Neural cell (in vitro differentiated cells): ENCODE measurements around the gene ST8SIA6. TPM values are rescaled to one million over a fixed set of nuclear protein-coding genes. Genes with fewer than 3 reads are reported as not detected.

Source experiments
- H2AFZ ChIP-seq: fragments of 200-600, 300-800 bp; sonication (generic), shearing (Covaris generic); 2 replicates; pipeline ENCODE4 v1.6.0; 2014; ENCODE audit warnings: low read depth, mild to moderate bottlenecking, antibody characterized with exemption, low read length, moderate library complexity
- H3F3A ChIP-seq: fragments of 200-600 bp; shearing (Covaris generic); 2 replicates; pipeline ENCODE4 v1.6.1; 2016; ENCODE audit warnings: mild to moderate bottlenecking, moderate library complexity, mixed read lengths, antibody characterized with exemption, low read length; ENCODE audit not compliant: insufficient read depth, poor library complexity, severe bottlenecking
- H3K27ac ChIP-seq: fragments of 200-600, 300-800 bp; sonication (generic), shearing (Covaris generic); 2 replicates; pipeline ENCODE4 v1.5.1; 2014; ENCODE audit warnings: mild to moderate bottlenecking, low read length, moderate library complexity
- H3K27me3 ChIP-seq: fragments of 300-800, 200-600 bp; sonication (generic), shearing (Covaris generic); 2 replicates; pipeline ENCODE4 v1.6.0; 2014; ENCODE audit warnings: mild to moderate bottlenecking, low read depth, low read length, moderate library complexity; ENCODE audit not compliant: insufficient read depth
- H3K36me3 ChIP-seq: fragments of 300-800, 200-600 bp; sonication (generic), shearing (Covaris generic); 2 replicates; pipeline ENCODE4 v1.5.1; 2014; ENCODE audit warnings: mild to moderate bottlenecking, antibody characterized with exemption, low read length, moderate library complexity; ENCODE audit not compliant: insufficient read depth
- H3K4me2 ChIP-seq: fragments of 300-800, 200-600 bp; sonication (generic), shearing (Covaris generic); 2 replicates; pipeline ENCODE4 v1.6.0; 2014; ENCODE audit warnings: mild to moderate bottlenecking, low read length
- H3K4me3 ChIP-seq: fragments of 300-800, 200-600 bp; sonication (generic), shearing (Covaris generic); 2 replicates; pipeline ENCODE4 v1.5.1; 2014; ENCODE audit warnings: mild to moderate bottlenecking, low read length, moderate library complexity
- H3K79me2 ChIP-seq: fragments of 200-600 bp; shearing (Covaris generic); replicated peaks from 2 replicates; pipeline ENCODE4 v1.6.0; 2014; ENCODE audit warnings: mild to moderate bottlenecking, low read length, moderate library complexity; ENCODE audit not compliant: insufficient read depth
- H3K9ac ChIP-seq: fragments of 300-800, 200-600 bp; sonication (generic), shearing (Covaris generic); 2 replicates; pipeline ENCODE4 v1.6.1; 2016; ENCODE audit warnings: mild to moderate bottlenecking, low read length, mixed read lengths
- H3K9me2 ChIP-seq: fragments of 200-600 bp; shearing (Covaris generic); 2 replicates; pipeline ENCODE4 v1.6.1; 2016; ENCODE audit warnings: mild to moderate bottlenecking, low read length, mixed read lengths; ENCODE audit not compliant: insufficient read depth
- H3K9me3 ChIP-seq: fragments of 200-600, 300-800 bp; sonication (generic), shearing (Covaris generic); 2 replicates; pipeline ENCODE4 v1.6.1; 2016; ENCODE audit warnings: mild to moderate bottlenecking, mixed run types, low read length, moderate library complexity, mixed read lengths
- H4K20me1 ChIP-seq: fragments of 200-600 bp; shearing (Covaris generic); 2 replicates; pipeline ENCODE4 v1.6.1; 2016; ENCODE audit warnings: mild to moderate bottlenecking, mixed run types; ENCODE audit not compliant: insufficient read depth
- EP300 ChIP-seq: fragments of 450-650 bp; conservative IDR thresholded peaks from 2 replicates; pipeline ENCODE4 v1.6.1; 2014; ENCODE audit warnings: antibody characterized with exemption, mild to moderate bottlenecking, moderate library complexity; ENCODE audit not compliant: poor library complexity, severe bottlenecking
- EZH2 ChIP-seq: fragments of 200-600, 300-800 bp; shearing (Covaris generic), sonication (generic); IDR thresholded peaks from 2 replicates; pipeline ENCODE4 v1.6.1; 2014; ENCODE audit warnings: antibody characterized with exemption, low read length, borderline replicate concordance, mild to moderate bottlenecking; ENCODE audit not compliant: insufficient read depth, poor library complexity, severe bottlenecking
- MXI1 ChIP-seq: fragments of 450-650 bp; conservative IDR thresholded peaks from 2 replicates; pipeline ENCODE4 v1.6.1; 2014; ENCODE audit warnings: antibody characterized with exemption, mild to moderate bottlenecking; ENCODE audit not compliant: poor library complexity, severe bottlenecking
- POLR2AphosphoS5 ChIP-seq: IDR thresholded peaks from 2 replicates; pipeline ENCODE4 v1.6.1; 2012
- RAD21 ChIP-seq: fragments of 450-650 bp; conservative IDR thresholded peaks from 2 replicates; pipeline ENCODE4 v1.6.1; 2014; ENCODE audit warnings: antibody characterized with exemption, mild to moderate bottlenecking, moderate library complexity
- SMC3 ChIP-seq: fragments of 450-650 bp; conservative IDR thresholded peaks from 2 replicates; pipeline ENCODE4 v1.6.1; 2014; ENCODE audit warnings: antibody characterized with exemption, mild to moderate bottlenecking, moderate library complexity; ENCODE audit not compliant: poor library complexity
- TAF1 ChIP-seq: IDR thresholded peaks from 2 replicates; pipeline ENCODE4 v1.6.1; 2012; ENCODE audit warnings: low read depth
- polyA plus RNA-seq: library from polyadenylated mRNA; depleted of rRNA; stranded (reverse); fragments of >200 nt; gene quantifications from 2 replicates; pipeline ENCODE4 v1.2.3, GENCODE V29; 2014
- TF ChIP-seq, protein P1 (sequence below): IDR thresholded peaks from 2 replicates; pipeline ENCODE4 v1.6.1; 2012; ENCODE audit warnings: borderline replicate concordance
- TF ChIP-seq, protein P2 (sequence below): fragments of 450-650 bp; IDR thresholded peaks from 2 replicates; pipeline ENCODE4 v1.5.1; 2014; ENCODE audit warnings: antibody characterized with exemption, mild to moderate bottlenecking, moderate library complexity; ENCODE audit not compliant: poor library complexity, severe bottlenecking

ST8SIA6 gene
- polyA plus RNA-seq, 1 donor from 2014 or later = 0.41 TPM

DNA sequence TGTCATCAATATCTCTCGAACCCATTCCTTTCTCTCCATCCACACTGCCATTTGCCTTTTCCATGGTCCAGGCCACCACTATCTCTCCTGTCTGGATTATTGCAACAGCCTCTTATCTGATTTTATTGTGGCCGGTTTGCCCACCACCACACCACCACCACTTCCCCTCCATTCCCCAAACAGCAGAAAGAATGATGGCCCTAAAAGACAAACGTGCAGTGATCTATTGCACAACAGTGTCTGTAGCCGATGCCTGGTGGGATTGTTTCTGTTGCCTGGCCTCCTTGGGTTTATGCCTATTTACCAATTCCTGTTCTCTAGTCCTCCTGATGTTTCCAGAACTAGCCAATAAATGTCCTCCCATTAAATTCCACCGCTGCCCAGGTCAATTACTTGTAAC is 10.2 kb upstream of the ST8SIA6 start:
- H3K36me3 ChIP-seq = no peaks in the 10 kb centered on the region
- no peak for TF ChIP-seq SMC3
- TF ChIP-seq, protein P1, sequence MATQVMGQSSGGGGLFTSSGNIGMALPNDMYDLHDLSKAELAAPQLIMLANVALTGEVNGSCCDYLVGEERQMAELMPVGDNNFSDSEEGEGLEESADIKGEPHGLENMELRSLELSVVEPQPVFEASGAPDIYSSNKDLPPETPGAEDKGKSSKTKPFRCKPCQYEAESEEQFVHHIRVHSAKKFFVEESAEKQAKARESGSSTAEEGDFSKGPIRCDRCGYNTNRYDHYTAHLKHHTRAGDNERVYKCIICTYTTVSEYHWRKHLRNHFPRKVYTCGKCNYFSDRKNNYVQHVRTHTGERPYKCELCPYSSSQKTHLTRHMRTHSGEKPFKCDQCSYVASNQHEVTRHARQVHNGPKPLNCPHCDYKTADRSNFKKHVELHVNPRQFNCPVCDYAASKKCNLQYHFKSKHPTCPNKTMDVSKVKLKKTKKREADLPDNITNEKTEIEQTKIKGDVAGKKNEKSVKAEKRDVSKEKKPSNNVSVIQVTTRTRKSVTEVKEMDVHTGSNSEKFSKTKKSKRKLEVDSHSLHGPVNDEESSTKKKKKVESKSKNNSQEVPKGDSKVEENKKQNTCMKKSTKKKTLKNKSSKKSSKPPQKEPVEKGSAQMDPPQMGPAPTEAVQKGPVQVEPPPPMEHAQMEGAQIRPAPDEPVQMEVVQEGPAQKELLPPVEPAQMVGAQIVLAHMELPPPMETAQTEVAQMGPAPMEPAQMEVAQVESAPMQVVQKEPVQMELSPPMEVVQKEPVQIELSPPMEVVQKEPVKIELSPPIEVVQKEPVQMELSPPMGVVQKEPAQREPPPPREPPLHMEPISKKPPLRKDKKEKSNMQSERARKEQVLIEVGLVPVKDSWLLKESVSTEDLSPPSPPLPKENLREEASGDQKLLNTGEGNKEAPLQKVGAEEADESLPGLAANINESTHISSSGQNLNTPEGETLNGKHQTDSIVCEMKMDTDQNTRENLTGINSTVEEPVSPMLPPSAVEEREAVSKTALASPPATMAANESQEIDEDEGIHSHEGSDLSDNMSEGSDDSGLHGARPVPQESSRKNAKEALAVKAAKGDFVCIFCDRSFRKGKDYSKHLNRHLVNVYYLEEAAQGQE = no peak
- no peak for TF ChIP-seq EP300
- no peak for TF ChIP-seq RAD21
- TF ChIP-seq POLR2AphosphoS5 = no peak
- no peak for TF ChIP-seq MXI1
- TF ChIP-seq TAF1 = no peak
- TF ChIP-seq, protein P2, sequence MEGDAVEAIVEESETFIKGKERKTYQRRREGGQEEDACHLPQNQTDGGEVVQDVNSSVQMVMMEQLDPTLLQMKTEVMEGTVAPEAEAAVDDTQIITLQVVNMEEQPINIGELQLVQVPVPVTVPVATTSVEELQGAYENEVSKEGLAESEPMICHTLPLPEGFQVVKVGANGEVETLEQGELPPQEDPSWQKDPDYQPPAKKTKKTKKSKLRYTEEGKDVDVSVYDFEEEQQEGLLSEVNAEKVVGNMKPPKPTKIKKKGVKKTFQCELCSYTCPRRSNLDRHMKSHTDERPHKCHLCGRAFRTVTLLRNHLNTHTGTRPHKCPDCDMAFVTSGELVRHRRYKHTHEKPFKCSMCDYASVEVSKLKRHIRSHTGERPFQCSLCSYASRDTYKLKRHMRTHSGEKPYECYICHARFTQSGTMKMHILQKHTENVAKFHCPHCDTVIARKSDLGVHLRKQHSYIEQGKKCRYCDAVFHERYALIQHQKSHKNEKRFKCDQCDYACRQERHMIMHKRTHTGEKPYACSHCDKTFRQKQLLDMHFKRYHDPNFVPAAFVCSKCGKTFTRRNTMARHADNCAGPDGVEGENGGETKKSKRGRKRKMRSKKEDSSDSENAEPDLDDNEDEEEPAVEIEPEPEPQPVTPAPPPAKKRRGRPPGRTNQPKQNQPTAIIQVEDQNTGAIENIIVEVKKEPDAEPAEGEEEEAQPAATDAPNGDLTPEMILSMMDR = no peak
- no peak for TF ChIP-seq EZH2
- no peak overlapping the region for H3K4me3 ChIP-seq
- no peaks in the 10 kb centered on the region for H3K9me2 ChIP-seq
- no peak overlapping the region for H3K4me2 ChIP-seq
- no peak overlapping the region for H2AFZ ChIP-seq
- no peaks in the 10 kb centered on the region for H3K79me2 ChIP-seq
- H3F3A ChIP-seq = no peaks in the 10 kb centered on the region
- no peaks in the 10 kb centered on the region for H3K9me3 ChIP-seq
- no peak overlapping the region for H3K9ac ChIP-seq
- no peaks in the 10 kb centered on the region for H3K27me3 ChIP-seq
- no peaks in the 10 kb centered on the region for H4K20me1 ChIP-seq
- H3K27ac ChIP-seq = no peak overlapping the region

DNA sequence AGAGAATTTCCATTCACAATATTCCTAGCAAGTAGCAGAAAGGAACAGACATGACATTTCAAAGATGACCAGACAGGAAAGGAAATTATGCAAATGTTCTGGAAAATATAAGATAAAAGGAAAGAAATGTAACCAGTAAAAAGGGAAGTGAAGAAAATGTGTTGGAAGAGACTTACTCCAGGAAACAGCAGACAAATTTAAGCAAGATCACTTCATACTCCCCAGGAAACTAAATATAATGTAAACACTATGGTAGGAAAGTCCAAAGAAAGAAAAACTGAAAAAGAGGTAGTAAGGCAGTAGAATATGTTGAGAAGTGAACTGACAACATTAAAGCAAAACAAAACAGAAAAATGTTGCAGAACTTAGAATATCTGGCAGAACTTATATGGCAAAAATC is 6.4 kb upstream of the ST8SIA6 start:
- Histone ChIP-seq H4K20me1 (no peaks in the 10 kb centered on the region), H2AFZ (no peak overlapping the region), H3K79me2 (no peaks in the 10 kb centered on the region), H3K9ac (no peak overlapping the region), H3F3A (no peaks in the 10 kb centered on the region), H3K9me2 (no peaks in the 10 kb centered on the region), H3K4me3 (no peak overlapping the region), H3K9me3 (no peaks in the 10 kb centered on the region), H3K27me3 (peaks cover 5% of the 10 kb centered on the region), H3K4me2 (no peak overlapping the region), H3K36me3 (no peaks in the 10 kb centered on the region), H3K27ac (no peak overlapping the region)
- TF ChIP-seq POLR2AphosphoS5 (no peak), RAD21 (no peak), TAF1 (no peak), EZH2 (no peak), MXI1 (no peak), EP300 (no peak), SMC3 (no peak)
- TF ChIP-seq, protein P2 = no peak
- TF ChIP-seq, protein P1 = no peak
